ENCODE data around the gene FSIP1.

GRCh38 chr15:39672666-39673065 is 110.0 kb downstream of the FSIP1 start:
- TF ChIP-seq POLR2AphosphoS5 (IDR thresholded peaks at IDR 0.05; ENCODE audit: low read depth, low read length): no peak
- TF ChIP-seq REST (IDR thresholded peaks at IDR 0.05; ENCODE audit: insufficient read depth in 1 of 2, low read depth in 2 of 2, low read length in 2 of 2): no peak
- no peak for TF ChIP-seq TAF1 (IDR thresholded peaks at IDR 0.05; ENCODE audit: borderline replicate concordance, insufficient read depth, low read length)
- TF ChIP-seq SIN3A (IDR thresholded peaks at IDR 0.05; ENCODE audit: borderline replicate concordance, insufficient read depth, low read length): no peak
- no peak for TF ChIP-seq FOXP2 (optimal IDR thresholded peaks at IDR 0.05; ENCODE audit: borderline replicate concordance, extremely low read depth, extremely low read length, insufficient read depth)
